Hepatocyte (in vitro differentiated cells): ENCODE measurements around the gene CBFA2T3. TPM values are rescaled to one million over a fixed set of nuclear protein-coding genes. Genes with fewer than 3 reads are reported as not detected.
A peak's percentile ranks its signal among the peaks of the same experiment; 100 is the strongest.
"Not testable (repeated sequence)": the region's sequence is repeated elsewhere in the genome, so short reads cannot be mapped to it uniquely, and the experiment has no call there.

ENCODE experiments used
- DNase-seq: peaks from one replicate; pipeline ENCODE4 v3.0.0-alpha.2; 2016; ENCODE audit warnings: low spot score
- H2AFZ ChIP-seq: fragments of 200-600 bp; sonication (generic); 2 replicates; pipeline ENCODE4 v1.6.0; 2016; ENCODE audit warnings: antibody characterized with exemption, mild to moderate bottlenecking
- H3K27ac ChIP-seq: fragments of 200-600 bp; sonication (generic); 2 replicates; pipeline ENCODE4 v1.5.1; 2016; ENCODE audit warnings: mild to moderate bottlenecking
- H3K27me3 ChIP-seq: fragments of 200-600 bp; sonication (generic); 2 replicates; pipeline ENCODE4 v1.6.1; 2016
- H3K36me3 ChIP-seq: fragments of 200-600 bp; sonication (generic); replicated peaks from 2 replicates; pipeline ENCODE4 v1.5.1; 2016; ENCODE audit warnings: low read depth; ENCODE audit not compliant: insufficient read depth
- H3K4me1 ChIP-seq: fragments of 200-600 bp; sonication (generic); 2 replicates; pipeline ENCODE4 v1.5.1; 2016; ENCODE audit warnings: mild to moderate bottlenecking, moderate library complexity; ENCODE audit not compliant: insufficient read depth
- H3K4me2 ChIP-seq: fragments of 200-600 bp; sonication (generic); 2 replicates; pipeline ENCODE4 v1.6.0; 2016
- H3K4me3 ChIP-seq: fragments of 200-600 bp; sonication (generic); 2 replicates; pipeline ENCODE4 v1.5.1; 2016; ENCODE audit warnings: mild to moderate bottlenecking
- H3K79me2 ChIP-seq: fragments of 200-600 bp; sonication (generic); 2 replicates; pipeline ENCODE4 v1.6.0; 2017; ENCODE audit warnings: mild to moderate bottlenecking
- H3K9me2 ChIP-seq: fragments of 200-600 bp; sonication (generic); replicated peaks from 2 replicates; pipeline ENCODE4 v1.6.0; 2017; ENCODE audit warnings: mild to moderate bottlenecking; ENCODE audit not compliant: insufficient read depth
- H3K9me3 ChIP-seq: fragments of 200-600 bp; sonication (generic); 2 replicates; pipeline ENCODE4 v1.5.1; 2016; ENCODE audit warnings: low read depth, mild to moderate bottlenecking
- H4K20me1 ChIP-seq: fragments of 200-600 bp; sonication (generic); 2 replicates; pipeline ENCODE4 v1.6.0; 2016; ENCODE audit warnings: mild to moderate bottlenecking; ENCODE audit not compliant: insufficient read depth, poor library complexity, severe bottlenecking
- CTCF ChIP-seq: fragments of 200-600 bp; sonication (generic); IDR thresholded peaks from 2 replicates; pipeline ENCODE4 v1.5.1; 2016; ENCODE audit warnings: antibody characterized with exemption, mild to moderate bottlenecking; ENCODE audit not compliant: poor library complexity
- EZH2 ChIP-seq: fragments of 200-600 bp; sonication (generic); IDR thresholded peaks from 2 replicates; pipeline ENCODE4 v1.6.1; 2016; ENCODE audit warnings: antibody characterized with exemption, mild to moderate bottlenecking, borderline replicate concordance
- EZH2phosphoT487 ChIP-seq: fragments of 200-600 bp; sonication (generic); IDR thresholded peaks from one replicate; pipeline ENCODE4 v1.6.1; 2018; ENCODE audit warnings: antibody characterized with exemption, mild to moderate bottlenecking, low read depth, moderate library complexity; ENCODE audit not compliant: unreplicated experiment, severe bottlenecking
- WGBS: methylation state at CpG from one replicate; pipeline ENCODE4 v1.1.6; 2016; ENCODE audit warnings: low lambda C conversion rate; ENCODE audit errors: missing lambda C conversion rate; 5-methylcytosine and 5-hydroxymethylcytosine counted together
- polyA plus RNA-seq: library from polyadenylated mRNA; unstranded; fragments of >200 nt; fragmentation: Nextera tagmentation; extraction: Ambion mirVana; gene quantifications from 2 replicates; pipeline ENCODE4 v1.2.1, GENCODE V29; 2016
- total RNA-seq: library from RNA; depleted of rRNA; stranded (reverse); fragments of >200 nt; gene quantifications from 2 replicates; pipeline ENCODE4 v1.2.3, GENCODE V29; 2014

The CBFA2T3 gene
- total and polyA plus RNA-seq, 2 experiments from 2014 or later = 0.07 to 1.5 TPM

DNA sequence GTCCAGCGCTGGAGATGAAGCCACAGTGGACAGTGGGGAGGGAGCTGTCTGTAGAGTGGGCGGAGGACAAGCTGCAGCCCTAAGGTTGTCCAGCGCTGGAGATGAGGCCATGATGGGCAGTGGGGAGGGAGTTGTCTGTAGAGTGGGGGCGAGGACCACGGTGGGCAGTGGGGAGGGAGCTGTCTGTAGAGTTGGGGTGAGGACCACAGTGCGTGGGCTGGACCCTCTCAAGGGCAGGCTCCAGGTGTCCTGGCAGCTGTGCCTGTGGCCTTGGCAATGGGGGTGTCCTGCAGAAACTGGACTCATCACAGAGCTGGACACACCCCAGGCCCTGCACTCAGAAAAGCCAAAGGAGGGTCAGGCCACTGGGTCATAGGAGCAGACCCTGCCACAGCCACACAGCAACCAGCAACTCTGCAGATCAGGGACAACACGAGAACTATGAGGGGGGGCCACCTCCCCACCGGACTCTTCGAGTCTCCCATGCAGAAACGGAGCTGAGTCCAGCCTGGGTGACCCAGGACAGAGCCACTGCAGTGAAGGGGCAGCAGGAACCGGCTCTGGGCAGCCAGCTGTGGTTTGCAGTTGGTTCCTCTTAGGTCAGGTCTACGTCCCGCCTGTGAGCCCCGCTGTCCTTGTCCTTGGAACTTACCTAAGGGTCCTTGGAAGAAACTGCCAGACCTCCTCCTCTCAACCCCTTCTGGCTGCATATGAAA, 33.4 kb upstream of the CBFA2T3 start:
- no peaks in the 10 kb centered on the region for H3K79me2 ChIP-seq
- H3K4me2 ChIP-seq = no peak overlapping the region
- H3K36me3 ChIP-seq = no peaks in the 10 kb centered on the region
- no peaks in the 10 kb centered on the region for H4K20me1 ChIP-seq
- no peak overlapping the region for H3K4me3 ChIP-seq
- no peaks in the 10 kb centered on the region for H3K9me2 ChIP-seq
- peaks cover 6% of the 10 kb centered on the region for H3K27me3 ChIP-seq
- 73% methylated on average over 14 of the region's 14 CpGs for WGBS
- no peak overlapping the region for H3K27ac ChIP-seq
- TF ChIP-seq EZH2 (no peak), CTCF (no peak), EZH2phosphoT487 (no peak)
- H3K9me3 ChIP-seq = no peaks in the 10 kb centered on the region
- no peak for DNase-seq
- no peak overlapping the region for H2AFZ ChIP-seq
- H3K4me1 ChIP-seq = no peaks in the 10 kb centered on the region

- peaks cover 6% of the 10 kb centered on the region for H3K27me3 ChIP-seq
- TF ChIP-seq EZH2 (no peak), EZH2phosphoT487 (no peak), CTCF (no peak)
- no peaks in the 10 kb centered on the region for H4K20me1 ChIP-seq
- no peak overlapping the region for H3K4me3 ChIP-seq
- H3K9me3 ChIP-seq = no peaks in the 10 kb centered on the region
- H3K79me2 ChIP-seq = no peaks in the 10 kb centered on the region
- no peak overlapping the region for H2AFZ ChIP-seq
- WGBS = 55% methylated on average over 17 of the region's 17 CpGs
- no peak overlapping the region for H3K4me2 ChIP-seq
- no peaks in the 10 kb centered on the region for H3K9me2 ChIP-seq
- DNase-seq = peak; percentile 76
- no peak overlapping the region for H3K27ac ChIP-seq
- H3K4me1 ChIP-seq = no peaks in the 10 kb centered on the region
- no peaks in the 10 kb centered on the region for H3K36me3 ChIP-seq
Observed at GRCh38 chr16:89009343-89010209, 32.6 kb upstream of the CBFA2T3 start.

GRCh38 chr16:89008796-89009195, 31.8 kb upstream of the CBFA2T3 start:
- not testable (repeated sequence) for H4K20me1 ChIP-seq, H3K36me3 ChIP-seq, H3K9me2 ChIP-seq, H2AFZ ChIP-seq, H3K4me1 ChIP-seq, H3K4me3 ChIP-seq, DNase-seq, H3K27ac ChIP-seq, H3K79me2 ChIP-seq, H3K4me2 ChIP-seq, H3K9me3 ChIP-seq, H3K27me3 ChIP-seq
- 71% methylated on average over 4 of the region's 4 CpGs for WGBS
